H1 (cell line): ENCODE results near the gene HOGA1. TPM values are rescaled to one million over a fixed set of nuclear protein-coding genes. Genes with fewer than 3 reads are reported as not detected.

ENCODE experiments used
- BACH1 ChIP-seq: IDR thresholded peaks from 2 replicates; pipeline ENCODE4 v1.6.1; 2012; ENCODE audit warnings: low read length, improper control_type of control experiment
- BCL11A ChIP-seq, 2 experiments: IDR thresholded peaks; one replicate each; pipeline ENCODE4 v1.6.1; 2011; ENCODE audit warnings: low read depth in 2 of 2, low read length in 2 of 2, mild to moderate bottlenecking in 2 of 2
- GTF2F1 ChIP-seq: IDR thresholded peaks from 2 replicates; pipeline ENCODE4 v1.6.1; 2012; ENCODE audit warnings: low read depth, low read length, improper control_type of control experiment, borderline replicate concordance
- JUND ChIP-seq: IDR thresholded peaks from 2 replicates; pipeline ENCODE4 v1.6.1; 2011; ENCODE audit warnings: mild to moderate bottlenecking, improper control_type of control experiment, low read length
- PHF8 ChIP-seq: fragments of 200-600 bp; sonication (generic); conservative IDR thresholded peaks from 2 replicates; pipeline ENCODE4 v1.7.1; 2012; ENCODE audit warnings: low read depth, mild to moderate bottlenecking, inconsistent platforms, low read length, moderate library complexity
- RAD21 ChIP-seq, 2 experiments: IDR thresholded peaks in 1 of 2; conservative IDR thresholded peaks in 1 of 2; 2 replicates each; pipeline ENCODE4 v1.6.1; 2011; ENCODE audit warnings: low read depth in 2 of 2, low read length in 2 of 2, improper control_type of control experiment in 1 of 2, inconsistent platforms in 1 of 2, mild to moderate bottlenecking in 1 of 2, moderate library complexity in 1 of 2
- SIRT6 ChIP-seq: IDR thresholded peaks from one replicate; pipeline ENCODE4 v1.7.1; 2012; ENCODE audit warnings: low read length, inconsistent platforms
- SUZ12 ChIP-seq: fragments of 200-600 bp; sonication (generic); IDR thresholded peaks from 2 replicates; pipeline ENCODE4 v1.6.1; 2012; ENCODE audit warnings: mild to moderate bottlenecking, inconsistent platforms, low read length, moderate library complexity, mixed read lengths
- TBP ChIP-seq: IDR thresholded peaks from 2 replicates; pipeline ENCODE4 v1.6.1; 2011; ENCODE audit warnings: low read depth, low read length, improper control_type of control experiment
- polyA plus RNA-seq, 7 experiments: library from polyadenylated mRNA; depleted of rRNA in 3 of 7; stranded (reverse) in 5 of 7; unstranded in 2 of 7; fragments of >200 nt in 5 of 7; fragments of 200-250 nt in 2 of 7; gene quantifications; 1 replicate in 5 of 7; 2 replicates in 1 of 7; 4 replicates in 1 of 7; pipeline versions ENCODE4 v1.2.1 to v1.2.3, GENCODE V29; 2011 to 2013; ENCODE audit warnings: missing spikeins in 2 of 7, mixed read lengths in 2 of 7
- total RNA-seq: library from RNA; stranded (reverse); fragmentation: NEBNext Ultra II Directional; extraction: Animal tissue kit (Norgen Biotek cat#: 25700); gene quantifications from 2 replicates; pipeline ENCODE4 v1.2.1, GENCODE V29; 2021
- TF ChIP-seq, protein P1 (sequence below): IDR thresholded peaks from 2 replicates; pipeline ENCODE4 v1.6.1; 2012; ENCODE audit warnings: inconsistent platforms
- TF ChIP-seq, protein P2 (sequence below): fragments of 300-600 bp; sonication (generic); IDR thresholded peaks from 2 replicates; pipeline ENCODE4 v1.7.1; 2012; ENCODE audit warnings: low read length, moderate library complexity, mild to moderate bottlenecking, inconsistent platforms; ENCODE audit not compliant: insufficient replicate concordance

HOGA1 gene
- total and polyA plus RNA-seq, 2 of the 8 experiments (the other 6 are each of a cell fraction or from before 2014, with no cell fraction given) = 0.28 to 1.00 TPM

DNA sequence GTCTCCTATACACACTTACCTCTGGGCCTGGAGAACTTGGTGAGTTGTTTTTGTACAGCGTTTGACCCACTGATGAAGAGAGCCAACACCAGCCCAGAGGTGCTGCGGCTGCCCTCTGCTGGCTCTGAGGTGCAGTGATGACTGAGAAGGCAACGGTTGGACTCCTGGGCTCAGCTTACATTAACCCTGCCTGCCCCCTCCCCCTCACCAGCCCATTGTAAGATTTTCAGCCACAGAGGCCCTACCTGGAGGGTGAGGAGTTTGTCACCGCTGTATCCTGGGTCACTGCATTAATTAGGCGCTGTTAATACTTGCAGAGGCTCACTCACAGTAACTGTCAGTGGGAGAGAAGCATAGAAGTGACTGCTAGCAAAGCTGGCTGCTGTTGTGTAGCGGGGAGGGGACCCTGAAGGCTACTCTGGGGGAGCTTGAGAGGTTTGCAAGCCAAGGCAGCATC lies 30.6 kb upstream of the HOGA1 start (continued):
- TF ChIP-seq SUZ12 (no peak), JUND (peak; percentile 77), SIRT6 (no peak), BCL11A (IDR thresholded peaks at IDR 0.05; ENCODE audit: low read depth in 2 of 2, low read length in 2 of 2) (no peak), RAD21 (IDR thresholded peaks at IDR 0.05 in 1 of 2, conservative IDR thresholded peaks at IDR 0.05 in 1 of 2; ENCODE audit: low read depth in 2 of 2, low read length in 2 of 2) (peak; percentile 84 to 88), TBP (0 out of 2 replicates have a peak, but pooled peaks have one; percentile 13), GTF2F1 (no peak; the same call in 1 of the 2 replicates), BACH1 (no peak), PHF8 (no peak)
- TF ChIP-seq, protein P1, sequence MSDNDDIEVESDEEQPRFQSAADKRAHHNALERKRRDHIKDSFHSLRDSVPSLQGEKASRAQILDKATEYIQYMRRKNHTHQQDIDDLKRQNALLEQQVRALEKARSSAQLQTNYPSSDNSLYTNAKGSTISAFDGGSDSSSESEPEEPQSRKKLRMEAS = 0 out of 2 replicates have a peak, but pooled peaks have one; percentile 1
- TF ChIP-seq, protein P2, sequence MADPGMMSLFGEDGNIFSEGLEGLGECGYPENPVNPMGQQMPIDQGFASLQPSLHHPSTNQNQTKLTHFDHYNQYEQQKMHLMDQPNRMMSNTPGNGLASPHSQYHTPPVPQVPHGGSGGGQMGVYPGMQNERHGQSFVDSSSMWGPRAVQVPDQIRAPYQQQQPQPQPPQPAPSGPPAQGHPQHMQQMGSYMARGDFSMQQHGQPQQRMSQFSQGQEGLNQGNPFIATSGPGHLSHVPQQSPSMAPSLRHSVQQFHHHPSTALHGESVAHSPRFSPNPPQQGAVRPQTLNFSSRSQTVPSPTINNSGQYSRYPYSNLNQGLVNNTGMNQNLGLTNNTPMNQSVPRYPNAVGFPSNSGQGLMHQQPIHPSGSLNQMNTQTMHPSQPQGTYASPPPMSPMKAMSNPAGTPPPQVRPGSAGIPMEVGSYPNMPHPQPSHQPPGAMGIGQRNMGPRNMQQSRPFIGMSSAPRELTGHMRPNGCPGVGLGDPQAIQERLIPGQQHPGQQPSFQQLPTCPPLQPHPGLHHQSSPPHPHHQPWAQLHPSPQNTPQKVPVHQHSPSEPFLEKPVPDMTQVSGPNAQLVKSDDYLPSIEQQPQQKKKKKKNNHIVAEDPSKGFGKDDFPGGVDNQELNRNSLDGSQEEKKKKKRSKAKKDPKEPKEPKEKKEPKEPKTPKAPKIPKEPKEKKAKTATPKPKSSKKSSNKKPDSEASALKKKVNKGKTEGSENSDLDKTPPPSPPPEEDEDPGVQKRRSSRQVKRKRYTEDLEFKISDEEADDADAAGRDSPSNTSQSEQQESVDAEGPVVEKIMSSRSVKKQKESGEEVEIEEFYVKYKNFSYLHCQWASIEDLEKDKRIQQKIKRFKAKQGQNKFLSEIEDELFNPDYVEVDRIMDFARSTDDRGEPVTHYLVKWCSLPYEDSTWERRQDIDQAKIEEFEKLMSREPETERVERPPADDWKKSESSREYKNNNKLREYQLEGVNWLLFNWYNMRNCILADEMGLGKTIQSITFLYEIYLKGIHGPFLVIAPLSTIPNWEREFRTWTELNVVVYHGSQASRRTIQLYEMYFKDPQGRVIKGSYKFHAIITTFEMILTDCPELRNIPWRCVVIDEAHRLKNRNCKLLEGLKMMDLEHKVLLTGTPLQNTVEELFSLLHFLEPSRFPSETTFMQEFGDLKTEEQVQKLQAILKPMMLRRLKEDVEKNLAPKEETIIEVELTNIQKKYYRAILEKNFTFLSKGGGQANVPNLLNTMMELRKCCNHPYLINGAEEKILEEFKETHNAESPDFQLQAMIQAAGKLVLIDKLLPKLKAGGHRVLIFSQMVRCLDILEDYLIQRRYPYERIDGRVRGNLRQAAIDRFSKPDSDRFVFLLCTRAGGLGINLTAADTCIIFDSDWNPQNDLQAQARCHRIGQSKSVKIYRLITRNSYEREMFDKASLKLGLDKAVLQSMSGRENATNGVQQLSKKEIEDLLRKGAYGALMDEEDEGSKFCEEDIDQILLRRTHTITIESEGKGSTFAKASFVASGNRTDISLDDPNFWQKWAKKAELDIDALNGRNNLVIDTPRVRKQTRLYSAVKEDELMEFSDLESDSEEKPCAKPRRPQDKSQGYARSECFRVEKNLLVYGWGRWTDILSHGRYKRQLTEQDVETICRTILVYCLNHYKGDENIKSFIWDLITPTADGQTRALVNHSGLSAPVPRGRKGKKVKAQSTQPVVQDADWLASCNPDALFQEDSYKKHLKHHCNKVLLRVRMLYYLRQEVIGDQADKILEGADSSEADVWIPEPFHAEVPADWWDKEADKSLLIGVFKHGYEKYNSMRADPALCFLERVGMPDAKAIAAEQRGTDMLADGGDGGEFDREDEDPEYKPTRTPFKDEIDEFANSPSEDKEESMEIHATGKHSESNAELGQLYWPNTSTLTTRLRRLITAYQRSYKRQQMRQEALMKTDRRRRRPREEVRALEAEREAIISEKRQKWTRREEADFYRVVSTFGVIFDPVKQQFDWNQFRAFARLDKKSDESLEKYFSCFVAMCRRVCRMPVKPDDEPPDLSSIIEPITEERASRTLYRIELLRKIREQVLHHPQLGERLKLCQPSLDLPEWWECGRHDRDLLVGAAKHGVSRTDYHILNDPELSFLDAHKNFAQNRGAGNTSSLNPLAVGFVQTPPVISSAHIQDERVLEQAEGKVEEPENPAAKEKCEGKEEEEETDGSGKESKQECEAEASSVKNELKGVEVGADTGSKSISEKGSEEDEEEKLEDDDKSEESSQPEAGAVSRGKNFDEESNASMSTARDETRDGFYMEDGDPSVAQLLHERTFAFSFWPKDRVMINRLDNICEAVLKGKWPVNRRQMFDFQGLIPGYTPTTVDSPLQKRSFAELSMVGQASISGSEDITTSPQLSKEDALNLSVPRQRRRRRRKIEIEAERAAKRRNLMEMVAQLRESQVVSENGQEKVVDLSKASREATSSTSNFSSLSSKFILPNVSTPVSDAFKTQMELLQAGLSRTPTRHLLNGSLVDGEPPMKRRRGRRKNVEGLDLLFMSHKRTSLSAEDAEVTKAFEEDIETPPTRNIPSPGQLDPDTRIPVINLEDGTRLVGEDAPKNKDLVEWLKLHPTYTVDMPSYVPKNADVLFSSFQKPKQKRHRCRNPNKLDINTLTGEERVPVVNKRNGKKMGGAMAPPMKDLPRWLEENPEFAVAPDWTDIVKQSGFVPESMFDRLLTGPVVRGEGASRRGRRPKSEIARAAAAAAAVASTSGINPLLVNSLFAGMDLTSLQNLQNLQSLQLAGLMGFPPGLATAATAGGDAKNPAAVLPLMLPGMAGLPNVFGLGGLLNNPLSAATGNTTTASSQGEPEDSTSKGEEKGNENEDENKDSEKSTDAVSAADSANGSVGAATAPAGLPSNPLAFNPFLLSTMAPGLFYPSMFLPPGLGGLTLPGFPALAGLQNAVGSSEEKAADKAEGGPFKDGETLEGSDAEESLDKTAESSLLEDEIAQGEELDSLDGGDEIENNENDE = no peak
